Neural progenitor cell (in vitro differentiated cells): ENCODE results near the gene TRIP13.

ENCODE experiments used
- CTCF ChIP-seq: fragments of 200-600 bp; sonication (generic); IDR thresholded peaks from 2 replicates; pipeline ENCODE4 v1.5.1; 2017; ENCODE audit warnings: antibody characterized with exemption, mild to moderate bottlenecking
- EZH2phosphoT487 ChIP-seq: fragments of 200-600 bp; sonication (generic); IDR thresholded peaks from 2 replicates; pipeline ENCODE4 v1.6.1; 2017; ENCODE audit warnings: antibody characterized with exemption

DNA sequence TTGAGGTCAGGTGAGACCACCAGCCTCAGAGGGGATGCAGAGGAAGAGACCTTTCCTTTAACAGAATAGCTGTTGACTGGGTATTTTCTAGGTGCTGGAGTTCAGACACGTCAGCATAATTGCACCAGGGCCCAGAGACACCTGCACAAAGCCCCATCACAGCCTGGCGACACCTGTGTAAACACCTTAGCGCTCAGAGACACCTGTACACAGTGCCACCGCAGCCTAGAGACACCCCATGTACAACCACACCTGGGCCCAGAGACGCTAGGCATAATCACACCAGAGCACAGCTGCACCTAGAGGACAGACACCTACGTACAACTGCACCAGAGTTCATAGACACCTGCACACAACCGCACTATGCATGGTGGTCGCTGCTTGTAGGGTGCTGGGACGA lies 1.0 kb downstream of the TRIP13 start:
- TF ChIP-seq CTCF (no peak), EZH2phosphoT487 (no peak)
